HEK293 (cell line): Measurements from ENCODE around the gene SH3TC1.

Experiments
- CTCF ChIA-PET: fragments of 350-600 bp; formaldehyde crosslinking; extraction: SDS; loops from one replicate; lab custom pipeline; 2021; ENCODE audit warnings: antibody characterized with exemption; lab: Yijun Ruan, JAX
- POLR2A ChIA-PET: fragments of 300-600 bp; formaldehyde crosslinking; extraction: SDS; loops from one replicate; lab custom pipeline; 2020; ENCODE audit warnings: antibody characterized with exemption, inconsistent platforms; lab: Yijun Ruan, JAX
- H3K27ac ChIP-seq: fragments of 200-500 bp; sonication (Bioruptor generic); 2 replicates; pipeline ENCODE4 v1.5.1; 2014; ENCODE audit warnings: low read depth, low read length, control low read depth, inconsistent platforms; ENCODE audit errors: extremely low read depth
- H3K36me3 ChIP-seq, 2 experiments: fragments of 200-500 bp in 1 of 2; sonication (Bioruptor generic) in 1 of 2; 1 replicate in 1 of 2; 2 replicates in 1 of 2; pipeline ENCODE4 v1.5.1; 2014 to 2017; ENCODE audit warnings: inconsistent platforms in 2 of 2, low read length in 2 of 2; ENCODE audit not compliant: control insufficient read depth in 2 of 2, insufficient read depth in 1 of 2
- H3K4me1 ChIP-seq: fragments of 200-500 bp; sonication (Bioruptor generic); 2 replicates; pipeline ENCODE4 v1.5.1; 2014; ENCODE audit warnings: mild to moderate bottlenecking, low read length, inconsistent platforms; ENCODE audit not compliant: control insufficient read depth, insufficient read depth
- H3K4me3 ChIP-seq: 2 replicates; pipeline ENCODE4 v1.5.1; 2011; ENCODE audit warnings: low read depth, mild to moderate bottlenecking, control low read depth, low read length, moderate library complexity
- H3K9me3 ChIP-seq: fragments of 200-500 bp; sonication (Bioruptor generic); 2 replicates; pipeline ENCODE4 v1.5.1; 2014; ENCODE audit warnings: low read depth, low read length, inconsistent platforms; ENCODE audit not compliant: control insufficient read depth, insufficient read depth
- EGR2 ChIP-seq: fragments of 450-650 bp; formaldehyde crosslinking; IDR thresholded peaks from 2 replicates; pipeline ENCODE4 v1.5.1; 2016; ENCODE audit warnings: low read depth, missing biosample characterization, missing genetic modification characterization
- FEZF1 ChIP-seq: fragments of 450-650 bp; formaldehyde crosslinking; IDR thresholded peaks from 2 replicates; pipeline ENCODE4 v1.5.1; 2016; ENCODE audit warnings: missing biosample characterization, missing genetic modification characterization
- GLIS1 ChIP-seq: fragments of 450-650 bp; formaldehyde crosslinking; IDR thresholded peaks from 2 replicates; pipeline ENCODE4 v1.5.1; 2016; ENCODE audit warnings: missing biosample characterization, missing genetic modification characterization
- HOXC10 ChIP-seq: sonication (generic); formaldehyde crosslinking; IDR thresholded peaks from 2 replicates; pipeline ENCODE4 v1.8.1; 2023; ENCODE audit warnings: mild to moderate bottlenecking, missing genetic modification reagents
- KLF9 ChIP-seq: fragments of 450-650 bp; formaldehyde crosslinking; IDR thresholded peaks from 2 replicates; pipeline ENCODE4 v1.5.1; 2016; ENCODE audit warnings: missing biosample characterization, missing genetic modification characterization, low read depth
- PRDM10 ChIP-seq: fragments of 450-650 bp; formaldehyde crosslinking; IDR thresholded peaks from 2 replicates; pipeline ENCODE4 v1.5.1; 2016; ENCODE audit warnings: missing biosample characterization, missing genetic modification characterization
- SCRT2 ChIP-seq: fragments of 450-650 bp; formaldehyde crosslinking; IDR thresholded peaks from 2 replicates; pipeline ENCODE4 v1.5.1; 2016; ENCODE audit warnings: missing biosample characterization, missing genetic modification characterization
- SP7 ChIP-seq: fragments of 450-650 bp; formaldehyde crosslinking; IDR thresholded peaks from 2 replicates; pipeline ENCODE4 v1.5.1; 2016; ENCODE audit warnings: missing biosample characterization, missing genetic modification characterization
- ZFHX2 ChIP-seq: fragments of 450-650 bp; formaldehyde crosslinking; conservative IDR thresholded peaks from 2 replicates; pipeline ENCODE4 v1.5.1; 2016; ENCODE audit warnings: missing biosample characterization, missing genetic modification characterization
- ZIC2 ChIP-seq: fragments of 450-650 bp; formaldehyde crosslinking; IDR thresholded peaks from 2 replicates; pipeline ENCODE4 v1.5.1; 2016; ENCODE audit warnings: missing biosample characterization, missing genetic modification characterization
- ZNF24 ChIP-seq: fragments of 450-650 bp; formaldehyde crosslinking; IDR thresholded peaks from 2 replicates; pipeline ENCODE4 v1.5.1; 2016; ENCODE audit warnings: missing biosample characterization, missing genetic modification characterization
- ZNF274 ChIP-seq, 2 experiments: fragments of 200-500 bp in 1 of 2; fragments of 450-650 bp in 1 of 2; sonication (Bioruptor generic) in 1 of 2; formaldehyde crosslinking in 1 of 2; IDR thresholded peaks; 2 replicates each; pipeline versions ENCODE4 v1.5.1 to v1.6.1; 2014 to 2016; ENCODE audit warnings: borderline replicate concordance in 1 of 2, inconsistent platforms in 1 of 2, low read length in 1 of 2, missing biosample characterization in 1 of 2, missing genetic modification characterization in 1 of 2
- ZNF37A ChIP-seq: fragments of 450-650 bp; IDR thresholded peaks from 2 replicates; pipeline ENCODE4 v1.5.1; 2018; ENCODE audit warnings: missing biosample characterization, missing genetic modification characterization
- ZNF549 ChIP-seq: fragments of 450-650 bp; IDR thresholded peaks from 2 replicates; pipeline ENCODE4 v1.5.1; 2018; ENCODE audit warnings: missing biosample characterization, missing genetic modification characterization, mild to moderate bottlenecking, inconsistent platforms, moderate library complexity
- ZSCAN18 ChIP-seq: fragments of 450-650 bp; formaldehyde crosslinking; IDR thresholded peaks from 2 replicates; pipeline ENCODE4 v1.5.1; 2016; ENCODE audit warnings: missing biosample characterization, missing genetic modification characterization

Gene SH3TC1

GRCh38 chr4:8201321-8201781 is 2.3 kb downstream of the SH3TC1 start:
- ChIA-PET POLR2A (interaction anchor here (0.5 kb wide), 1 partner anchor 175 kb away, joined by 4 read pairs; no protein-coding TSS in a partner anchor), CTCF (interaction anchor here (0.6 to 0.9 kb wide), 3 partner anchors 25 to 179 kb away, joined by 3 to 5 read pairs (median 3); no protein-coding TSS in a partner anchor)
- Histone ChIP-seq H3K9me3 (no peaks in the 10 kb centered on the region), H3K4me3 (no peak overlapping the region), H3K36me3 (no peaks in the 10 kb centered on the region), H3K27ac (no peak overlapping the region), H3K4me1 (no peaks in the 10 kb centered on the region)
- TF ChIP-seq ZIC2 (tag by site-specific recombination) (peak; percentile 34; the same call in 1 of the 2 replicates), HOXC10 (CRISPR knock-in tag) (no peak)

- no peak overlapping the region for H3K4me3 ChIP-seq
- H3K4me1 ChIP-seq, result no peaks in the 10 kb centered on the region
- CTCF ChIA-PET, result interaction anchor here (0.8 to 0.9 kb wide), 2 partner anchors 26 to 64 kb away, joined by 3 read pairs; no protein-coding TSS in a partner anchor
- POLR2A ChIA-PET, result no interaction called here
- H3K9me3 ChIP-seq, result no peaks in the 10 kb centered on the region
- H3K27ac ChIP-seq, result no peak overlapping the region
- H3K36me3 ChIP-seq, result no peaks in the 10 kb centered on the region
- TF ChIP-seq ZNF549 (tag by site-specific recombination) (no peak), ZFHX2 (peak; percentile 81), EGR2 (tag by site-specific recombination) (peak; percentile 65)
These were observed 3.3 kb downstream of the SH3TC1 start for GRCh38 chr4:8202108-8203051.

- H3K27ac ChIP-seq, result no peak overlapping the region
These were observed 3.9 kb downstream of the SH3TC1 start for GRCh38 chr4:8203052-8203401.

More at GRCh38 chr4:8203052-8203401, 3.9 kb downstream of the SH3TC1 start:
- H3K4me3 ChIP-seq, result no peak overlapping the region
- TF ChIP-seq KLF9 (no peak), GLIS1 (tag by site-specific recombination) (0 out of 2 replicates have a peak, but pooled peaks have one; percentile 7), ZNF37A (no peak), SP7 (tag by site-specific recombination) (no peak), HOXC10 (CRISPR knock-in tag) (no peak), SCRT2 (tag by site-specific recombination) (0 out of 2 replicates have a peak, but pooled peaks have one; percentile 20), ZNF274 (IDR thresholded peaks at IDR 0.05; ENCODE audit: low read length) (no peak), ZNF274 (tag by site-specific recombination; IDR thresholded peaks at IDR 0.05; ENCODE audit: borderline replicate concordance) (no peak), FEZF1 (tag by site-specific recombination) (no peak), ZFHX2 (peak; percentile 59), ZSCAN18 (tag by site-specific recombination) (no peak), PRDM10 (no peak), ZNF24 (no peak)
- H3K9me3 ChIP-seq, result no peaks in the 10 kb centered on the region
- no peaks in the 10 kb centered on the region for H3K36me3 ChIP-seq
- POLR2A ChIA-PET, result no interaction called here
- no peaks in the 10 kb centered on the region for H3K4me1 ChIP-seq
- CTCF ChIA-PET, result interaction anchor here (1.3 kb wide), 1 partner anchor 12 kb away, joined by 5 read pairs; no protein-coding TSS in a partner anchor
